ENCODE results near the gene PCSK5.

The PCSK5 gene

DNA sequence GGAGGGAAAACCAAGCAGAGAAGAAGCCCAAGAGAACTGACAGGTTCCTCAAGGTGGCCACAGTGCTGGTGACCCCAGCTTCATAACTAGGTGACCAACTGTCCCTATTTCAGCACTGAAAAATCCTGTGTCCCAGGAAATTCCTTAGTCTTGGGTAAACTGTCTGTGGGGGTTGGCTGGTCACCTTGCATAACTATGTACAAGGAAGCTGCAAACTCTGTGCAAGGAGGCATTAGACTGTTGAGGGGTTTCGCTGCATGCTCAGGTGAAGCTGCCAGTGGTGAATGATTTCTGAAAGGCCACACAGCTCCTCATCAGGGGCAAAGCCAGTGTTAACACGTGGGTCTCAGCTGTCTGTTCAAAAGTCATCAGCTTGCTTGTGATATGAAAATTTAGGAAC lies 36.9 kb downstream of the PCSK5 start:
- no peak for DNase-seq

DNA sequence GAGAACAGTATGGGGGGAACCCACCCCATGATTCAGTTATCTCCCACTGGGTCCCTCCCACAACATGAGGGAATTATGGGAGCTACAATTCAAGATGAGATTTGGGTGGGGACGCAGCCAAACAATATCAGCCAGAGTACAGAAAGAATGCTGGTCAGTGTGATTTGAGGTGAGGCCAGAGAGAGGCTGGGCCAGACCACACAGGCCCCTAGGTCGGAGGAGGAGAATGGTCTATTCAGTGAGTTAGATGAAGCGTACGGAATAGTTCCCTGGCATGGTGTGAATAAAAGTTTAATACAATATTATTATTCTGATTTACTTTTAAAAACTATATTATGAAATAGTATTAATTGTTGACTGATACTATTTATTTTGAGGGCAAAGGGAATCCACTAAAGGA lies 39.7 kb downstream of the PCSK5 start:
- DNase-seq, result no peak

DNA sequence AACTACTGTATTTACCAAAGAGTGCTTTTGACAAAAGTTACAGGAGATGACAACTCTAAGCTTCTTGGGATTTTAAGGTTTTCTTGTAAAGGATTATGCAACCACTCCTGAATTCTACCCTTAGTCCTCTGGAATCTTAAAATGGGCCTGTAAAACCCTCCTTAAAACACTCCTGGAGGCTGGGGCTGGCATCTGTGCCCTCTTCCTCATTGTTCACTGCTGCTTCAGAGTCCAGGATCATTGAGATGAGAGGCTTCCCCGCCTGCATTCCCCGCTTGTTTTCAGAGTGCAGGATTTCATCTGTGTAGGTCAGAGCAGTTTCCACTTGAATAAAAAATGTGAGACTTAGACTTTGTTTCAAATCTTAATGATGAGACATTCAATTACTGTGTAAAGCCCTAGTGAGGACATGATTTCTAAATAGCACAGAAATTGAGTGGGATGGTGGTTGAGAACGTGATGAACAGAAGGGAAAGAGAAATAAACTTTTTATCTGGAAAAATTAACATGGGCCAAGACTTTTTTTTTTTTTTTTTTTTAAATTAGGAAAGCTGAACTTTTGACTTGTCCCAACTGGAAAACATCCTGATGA lies 40.4 kb downstream of the PCSK5 start:
- peak; percentile 13 for DNase-seq

DNA sequence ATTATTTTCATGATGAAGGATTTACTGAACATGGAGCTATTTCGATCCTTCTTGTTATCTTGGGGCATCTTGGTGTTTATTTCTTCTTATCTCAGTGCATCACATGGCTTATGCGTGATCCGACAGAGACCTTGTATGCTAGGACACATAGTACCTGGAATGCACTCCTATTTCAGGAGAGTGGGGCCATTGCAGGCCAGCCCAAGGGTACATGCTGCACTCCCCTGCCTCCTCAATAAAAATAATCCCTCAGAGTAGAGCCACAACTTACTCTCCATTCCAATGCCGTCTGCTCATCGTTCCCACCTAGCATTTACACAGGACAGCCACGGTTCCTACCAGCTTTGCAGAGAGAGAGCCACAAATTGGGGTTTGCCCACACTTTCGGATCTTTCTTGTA lies 43.5 kb downstream of the PCSK5 start:
- no peak for DNase-seq

DNA sequence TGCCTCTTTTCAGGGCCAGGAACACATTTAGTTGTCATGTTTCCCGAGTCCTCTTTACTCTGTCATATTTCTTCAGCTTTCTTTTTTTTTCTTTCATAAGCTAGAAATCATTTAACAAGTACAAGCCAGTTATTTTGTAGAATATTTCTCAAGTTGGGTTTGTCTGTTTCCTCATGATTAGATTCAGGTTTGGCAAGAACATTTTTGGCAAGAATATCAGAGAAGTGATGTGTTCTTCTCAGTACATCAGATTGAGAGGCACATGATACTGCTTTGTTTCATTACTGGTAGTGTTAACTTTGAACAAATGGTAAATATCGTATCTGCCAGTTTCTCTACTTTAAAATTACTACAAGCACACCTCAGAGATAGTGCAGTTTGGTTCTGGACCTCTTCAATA lies 45.1 kb downstream of the PCSK5 start:
- DNase-seq, result no peak

DNA sequence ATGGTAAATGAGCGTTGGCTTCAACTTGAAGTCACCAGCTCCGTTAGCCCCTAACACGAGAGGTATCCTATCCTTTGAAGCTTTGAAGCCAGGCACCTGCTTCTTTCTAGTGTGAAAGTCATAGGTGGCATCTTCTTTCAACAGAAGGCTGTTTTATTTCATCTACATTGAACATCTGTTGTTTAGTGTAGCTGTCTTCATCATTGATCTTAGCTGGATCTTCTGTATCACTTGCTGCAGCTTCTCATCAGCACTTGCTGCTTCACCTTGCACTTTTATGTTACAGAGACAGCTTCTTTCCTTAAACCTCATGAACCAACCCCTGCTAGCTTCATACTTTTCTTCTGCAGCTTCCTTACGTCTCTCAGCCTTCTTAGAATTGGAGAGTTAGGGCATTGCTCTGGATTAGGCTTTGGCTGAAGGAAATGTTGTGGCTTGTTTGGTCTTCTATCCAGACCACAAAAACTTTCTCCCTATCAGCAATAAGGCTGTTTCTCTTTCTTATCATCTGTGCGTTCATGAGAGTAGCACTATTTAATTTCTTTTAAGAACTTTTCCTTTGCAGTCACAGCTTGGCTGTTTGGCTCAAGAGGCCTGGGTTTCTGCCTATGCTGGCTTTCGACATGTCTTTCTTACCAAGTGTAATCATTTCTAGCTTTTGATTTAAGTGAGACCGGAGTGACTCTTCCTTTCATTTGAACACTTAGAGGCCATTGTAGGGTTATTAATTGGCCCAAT lies 47.2 kb downstream of the PCSK5 start:
- no peak for DNase-seq

DNA sequence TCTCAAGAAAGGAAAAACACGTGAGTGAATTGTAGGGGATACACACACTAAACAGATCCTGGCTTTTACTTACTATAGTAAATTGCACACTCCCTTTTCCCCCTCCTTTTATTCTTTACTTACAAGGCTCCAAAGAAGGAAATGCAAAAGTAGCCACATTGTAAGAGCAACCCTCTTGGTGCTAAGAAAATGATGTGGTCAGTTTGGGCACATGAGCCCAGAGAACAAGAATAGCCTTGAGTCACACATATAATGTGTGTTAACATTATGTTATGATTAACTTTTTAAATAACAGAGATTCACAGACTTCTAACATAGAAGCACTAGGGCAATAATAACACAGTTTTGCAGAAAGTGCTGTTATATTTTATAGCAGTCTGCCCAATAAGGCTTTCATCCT lies 48.5 kb downstream of the PCSK5 start:
- no peak for DNase-seq

DNA sequence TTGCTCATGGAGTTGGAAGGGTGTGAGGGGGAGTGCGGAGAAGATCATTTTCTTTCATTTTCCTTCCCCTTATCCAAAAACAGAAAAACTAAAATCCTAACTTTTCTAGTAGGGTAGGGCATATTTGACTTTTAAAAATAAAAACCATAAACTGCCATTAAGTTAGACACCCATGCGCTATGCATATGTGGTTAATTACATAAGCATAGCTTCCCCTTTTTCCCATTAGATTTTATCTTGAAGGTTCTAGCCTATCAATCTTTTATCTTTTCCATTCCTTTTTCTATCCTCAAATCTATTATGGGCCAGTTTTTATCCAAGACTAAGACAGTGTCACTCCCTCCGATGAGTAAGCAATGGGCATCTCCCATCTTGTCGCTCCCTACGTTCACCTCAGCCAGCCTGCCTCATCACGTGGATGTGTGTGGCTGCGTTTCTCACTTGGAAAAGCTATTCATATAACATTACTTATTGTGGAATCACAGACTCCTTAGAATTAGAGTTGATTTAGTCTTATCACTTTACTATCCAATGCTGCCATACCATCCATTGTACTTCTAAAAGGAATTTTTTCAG lies 49.2 kb downstream of the PCSK5 start:
- DNase-seq, result no peak

DNA sequence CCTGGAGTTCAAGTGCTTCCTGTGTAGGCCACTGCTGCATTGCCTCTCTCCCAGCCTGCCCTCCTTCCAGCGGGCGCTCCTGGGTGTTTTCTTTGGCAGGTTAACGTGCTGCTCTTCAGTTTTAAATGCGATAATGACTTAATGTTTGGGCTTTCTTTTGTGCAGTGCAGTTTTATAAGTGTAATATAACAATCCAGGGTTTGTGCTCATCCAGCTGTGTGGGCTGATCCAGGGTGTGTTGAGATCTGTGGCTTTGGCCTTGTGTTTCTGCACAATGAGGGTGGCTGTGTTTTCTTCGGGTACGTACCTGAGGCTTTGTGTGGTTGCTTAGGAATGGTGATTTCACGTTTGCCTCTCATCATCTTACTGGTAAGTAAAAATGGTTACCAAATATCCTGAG lies 50.6 kb downstream of the PCSK5 start:
- no peak for DNase-seq

DNA sequence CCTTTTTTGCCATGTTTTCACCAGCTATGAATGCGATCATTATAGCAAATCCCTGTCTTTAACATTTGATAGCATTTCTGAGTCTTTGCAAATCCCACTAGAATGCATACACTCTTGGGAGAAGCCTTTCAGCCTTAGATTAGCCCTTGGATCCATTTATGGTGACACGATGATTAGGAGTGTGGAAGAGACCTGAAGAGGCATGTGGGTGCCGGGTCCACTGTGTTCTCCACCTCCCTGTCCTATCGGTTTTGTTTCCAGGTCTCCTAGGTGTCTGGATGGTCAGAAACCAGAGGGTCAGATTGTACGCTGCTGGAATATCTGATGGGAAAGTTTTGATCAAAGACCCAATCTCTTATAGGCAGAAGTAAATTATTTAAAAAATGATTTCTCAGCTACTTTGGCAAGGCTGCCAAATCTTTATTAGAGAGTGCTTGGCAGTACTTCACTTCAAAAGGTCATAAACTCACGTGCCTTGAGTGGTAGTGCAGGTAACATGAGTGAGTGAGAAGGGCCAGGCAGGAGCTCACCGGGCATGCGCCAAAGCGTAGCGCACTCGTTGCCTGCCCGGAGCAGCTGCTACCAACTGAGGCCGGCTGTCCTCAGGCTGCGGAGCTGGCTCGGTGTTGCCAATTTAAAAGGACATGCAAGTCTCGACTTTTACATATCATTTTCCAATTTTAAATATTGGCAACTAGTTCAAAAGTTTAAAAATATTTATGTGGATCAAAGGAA lies 51.3 kb downstream of the PCSK5 start:
- no peak for DNase-seq

DNA sequence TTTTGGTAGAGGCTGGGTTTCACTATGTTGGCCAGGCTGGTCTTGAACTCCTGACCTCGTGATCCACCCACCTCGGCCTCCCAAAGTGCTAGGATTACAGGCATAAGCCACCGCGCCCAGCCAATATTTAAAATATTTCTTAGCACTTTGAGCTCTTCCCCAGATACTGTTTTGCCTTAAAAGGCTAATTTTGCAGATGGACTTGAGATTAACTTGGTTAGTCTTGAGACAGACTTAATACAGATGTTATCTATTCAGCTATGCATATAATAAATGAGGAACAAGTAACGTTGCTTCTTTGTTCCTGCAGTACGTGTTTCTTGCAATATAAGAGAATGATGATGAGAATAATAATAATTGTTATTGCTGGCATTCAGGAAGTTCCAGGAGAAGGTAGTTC lies 56.3 kb downstream of the PCSK5 start:
- no peak for DNase-seq

DNA sequence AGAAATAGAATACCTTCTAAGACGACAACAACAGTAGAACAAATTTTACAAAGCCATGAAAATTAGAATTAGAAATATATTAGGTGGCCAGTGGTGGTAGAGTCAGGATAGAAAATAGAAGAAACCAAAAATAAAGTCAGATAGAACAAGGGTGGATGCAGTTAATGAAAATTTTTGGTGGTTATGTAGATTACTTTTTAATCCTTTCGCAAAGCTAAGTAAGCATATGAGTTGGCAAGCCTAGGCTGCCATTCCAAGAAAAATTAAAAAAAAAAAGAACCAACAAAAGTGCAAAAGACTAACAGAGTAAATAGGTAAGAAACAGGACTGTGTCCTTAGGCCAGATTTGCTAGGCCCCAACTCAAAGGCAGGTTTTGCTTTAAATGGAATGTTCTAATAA lies 56.8 kb downstream of the PCSK5 start:
- no peak for DNase-seq

DNA sequence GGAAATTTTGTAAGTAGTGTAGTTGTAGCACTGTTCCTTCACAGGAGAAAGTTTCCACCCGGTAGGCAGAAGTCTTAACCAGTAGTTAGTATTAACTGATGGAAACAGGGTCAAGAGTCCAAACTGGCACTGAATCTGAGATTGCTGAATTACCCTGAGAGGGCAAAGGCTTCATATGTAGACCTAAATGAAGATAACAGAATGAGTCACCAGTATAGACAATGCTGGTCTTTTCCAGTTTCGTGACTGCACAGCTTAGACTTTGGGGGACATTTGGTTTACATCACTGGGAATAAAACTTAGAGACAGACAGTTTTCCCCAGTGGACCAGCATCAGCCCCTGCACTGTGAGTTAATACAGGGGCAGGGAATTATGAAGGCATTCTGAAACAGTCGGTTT lies 60.5 kb downstream of the PCSK5 start:
- DNase-seq, result no peak

DNA sequence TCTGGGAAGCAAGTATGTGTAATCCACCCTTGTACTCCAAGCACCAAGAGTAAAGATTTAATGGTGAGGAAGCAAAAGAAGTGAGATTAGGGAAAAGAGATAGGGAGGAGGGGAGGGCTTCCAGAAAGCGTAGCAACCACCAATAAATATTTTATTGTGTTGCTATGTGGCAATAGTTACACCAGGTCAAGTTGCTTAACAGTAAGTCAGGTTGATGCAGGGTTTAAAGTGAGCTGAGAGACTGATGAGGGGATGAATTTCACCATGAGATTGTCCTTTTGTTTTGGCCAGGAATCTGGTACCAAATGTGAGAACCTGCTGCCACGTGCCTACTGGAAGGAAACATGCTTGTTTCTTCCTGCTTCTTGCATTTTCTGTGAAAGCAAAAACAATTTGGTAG lies 62.7 kb downstream of the PCSK5 start:
- no peak for DNase-seq

DNA sequence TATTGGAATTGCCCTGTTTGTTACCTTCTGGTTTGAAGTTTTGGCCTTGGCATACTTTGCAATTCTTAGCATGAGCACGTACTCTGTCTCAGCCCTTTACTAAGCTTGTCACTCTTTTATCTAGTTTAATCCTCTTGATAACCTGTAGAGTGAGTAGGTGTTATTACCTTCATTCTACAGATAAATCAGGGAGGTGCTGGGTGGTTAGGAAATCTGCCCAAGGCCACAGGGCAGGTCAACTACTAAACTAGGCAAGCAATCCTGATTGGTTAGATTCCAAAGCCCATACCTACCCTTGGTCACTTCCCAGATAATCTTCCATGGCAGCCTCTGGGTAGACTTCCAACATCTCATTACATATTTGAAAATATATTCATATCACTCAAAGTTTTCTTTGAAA lies 65.7 kb downstream of the PCSK5 start:
- DNase-seq, result no peak

DNA sequence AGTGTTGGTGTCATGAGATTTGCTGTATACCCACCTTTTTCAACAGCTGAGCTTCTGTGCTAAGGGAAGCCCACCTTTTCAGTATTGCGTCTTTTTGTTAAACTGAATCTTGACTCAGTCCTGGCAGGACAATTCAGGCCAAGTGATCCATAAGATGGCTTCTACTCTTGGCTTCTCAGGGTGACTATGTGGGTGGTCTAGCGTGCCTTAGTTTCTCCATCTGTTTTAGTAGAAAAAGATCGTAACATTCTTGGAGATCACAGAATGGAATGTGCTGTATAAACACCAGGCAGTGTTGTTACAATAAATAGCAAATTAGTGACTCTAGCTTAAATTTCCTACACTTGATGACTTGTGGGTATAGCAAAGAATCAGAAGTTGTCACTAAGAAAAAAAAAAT lies 66.6 kb downstream of the PCSK5 start:
- no peak for DNase-seq

DNA sequence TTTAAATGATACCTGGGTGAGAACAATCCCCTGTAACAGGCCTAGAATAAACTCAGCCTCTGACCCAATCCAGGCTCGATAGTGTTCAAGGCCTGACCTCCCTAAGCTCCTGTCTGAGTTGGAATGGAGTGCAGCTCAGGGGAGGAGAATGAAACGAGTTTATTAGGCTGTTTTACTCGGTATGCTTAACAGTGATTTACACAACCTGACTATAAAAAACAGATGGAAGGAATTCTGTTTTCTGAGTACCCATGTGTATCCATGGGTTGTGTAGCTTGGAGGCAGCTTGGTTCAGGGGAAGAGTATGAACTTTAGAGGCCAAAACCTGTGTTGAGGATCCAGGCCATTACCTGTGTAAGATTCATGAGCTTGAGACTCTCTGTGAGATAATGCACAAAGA lies 67.8 kb downstream of the PCSK5 start:
- DNase-seq, result no peak

DNA sequence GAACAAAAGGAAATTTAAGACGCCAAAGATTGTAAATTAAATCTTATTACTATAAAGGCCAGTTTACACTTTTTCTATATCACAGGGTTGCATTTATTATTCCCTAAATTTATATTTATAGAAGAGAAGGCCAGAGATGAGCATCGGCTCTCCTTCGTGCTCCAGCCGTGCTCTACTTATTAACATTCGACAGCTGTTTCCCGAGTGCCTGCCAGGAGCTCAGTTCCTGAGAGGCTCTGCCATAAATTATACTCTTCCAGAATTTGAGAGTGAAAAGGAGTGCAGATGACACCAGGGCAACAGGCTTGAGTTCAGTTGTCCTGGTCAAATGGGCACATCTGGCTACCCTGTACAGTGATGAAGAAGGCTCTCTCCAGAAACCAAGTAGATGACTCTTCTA lies 70.1 kb downstream of the PCSK5 start:
- DNase-seq, result peak; percentile 89

DNA sequence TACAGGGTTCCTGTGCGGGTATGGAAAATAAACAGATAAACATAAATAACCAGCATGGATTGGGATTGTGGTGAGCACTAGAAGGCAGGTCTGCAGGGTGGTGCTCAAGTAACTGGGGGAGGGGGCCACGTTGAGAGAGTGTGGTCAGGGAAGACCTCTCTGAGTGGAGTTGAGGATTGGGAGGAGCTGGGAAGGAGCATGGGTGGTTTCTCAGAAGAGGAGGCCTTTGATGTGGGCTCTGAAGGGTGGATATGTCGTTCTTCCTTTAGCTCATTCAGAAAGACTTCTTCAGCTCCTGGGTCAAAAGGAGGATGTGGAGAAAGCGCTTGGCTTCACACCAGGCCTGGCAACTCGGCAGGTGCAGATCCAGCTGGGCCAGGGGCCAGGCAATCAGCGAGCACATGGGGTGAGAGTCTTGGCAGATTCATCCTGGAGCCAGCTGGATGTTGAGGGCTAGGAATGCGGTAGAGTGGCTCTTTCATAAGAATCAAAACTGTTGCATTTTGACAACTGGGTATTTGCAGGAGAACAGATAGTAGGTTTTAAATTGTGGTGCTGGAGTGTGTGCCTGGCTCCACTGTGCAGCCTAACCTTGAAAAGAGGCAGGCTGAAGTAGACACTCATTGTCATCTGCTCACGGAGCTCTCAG lies 71.7 kb downstream of the PCSK5 start:
- peak; percentile 69 for DNase-seq

DNA sequence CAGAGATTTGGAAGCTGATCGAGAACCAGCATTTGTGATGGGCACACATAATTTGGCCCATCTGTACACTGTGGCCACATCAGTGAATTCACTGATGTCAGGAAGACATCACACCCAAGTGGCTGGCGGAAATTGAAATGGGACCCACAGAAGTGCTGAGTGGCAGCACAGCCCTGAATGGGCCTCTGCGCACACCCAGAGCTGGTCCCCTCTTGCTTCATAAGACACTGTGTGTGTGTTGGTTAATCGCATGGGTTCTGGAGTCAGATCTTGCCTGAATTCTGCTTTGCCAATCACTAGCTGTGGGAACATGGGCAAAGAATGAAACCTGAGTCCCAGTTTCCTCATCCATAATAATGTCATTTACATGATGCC lies 72.2 kb downstream of the PCSK5 start:
- DNase-seq, result no peak

DNA sequence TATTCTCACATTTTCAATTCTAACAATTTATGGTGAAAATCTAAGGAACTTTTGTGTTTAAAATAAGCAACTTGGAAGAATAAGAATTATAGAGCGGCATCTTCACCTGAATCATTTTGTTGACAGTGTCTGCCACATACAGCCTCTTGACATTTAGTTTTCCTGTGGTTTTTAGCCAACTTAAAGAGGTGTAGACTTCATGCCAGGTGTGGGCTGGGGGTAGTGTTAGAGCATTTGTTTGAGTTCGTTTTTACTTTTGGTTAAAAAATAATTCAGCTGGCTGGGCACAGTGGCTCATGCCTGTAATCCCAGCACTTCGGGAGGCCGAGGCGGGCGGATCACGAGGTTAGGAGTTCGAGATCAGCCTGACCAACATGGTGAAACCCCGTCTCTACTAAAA lies 72.8 kb downstream of the PCSK5 start:
- peak; percentile 28 for DNase-seq

DNA sequence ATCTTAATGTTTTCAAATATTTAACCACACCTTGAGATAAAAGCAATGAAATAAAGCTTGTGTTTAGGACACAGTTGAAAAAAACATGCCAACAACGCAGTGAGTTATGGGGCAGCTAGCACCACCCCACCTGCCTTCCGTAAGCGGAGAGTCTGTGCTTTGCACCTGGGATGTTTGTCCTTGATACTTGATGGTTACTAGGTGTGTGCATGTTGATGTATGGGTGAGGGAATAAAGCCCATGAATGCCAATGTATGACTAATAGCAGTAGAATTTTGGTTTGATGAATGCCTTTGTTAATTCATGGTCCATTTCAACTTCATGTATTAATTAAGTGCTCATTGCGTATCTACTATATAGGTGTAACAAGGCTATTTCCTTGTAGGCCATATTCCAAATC lies 74.0 kb downstream of the PCSK5 start:
- DNase-seq, result peak; percentile 73

DNA sequence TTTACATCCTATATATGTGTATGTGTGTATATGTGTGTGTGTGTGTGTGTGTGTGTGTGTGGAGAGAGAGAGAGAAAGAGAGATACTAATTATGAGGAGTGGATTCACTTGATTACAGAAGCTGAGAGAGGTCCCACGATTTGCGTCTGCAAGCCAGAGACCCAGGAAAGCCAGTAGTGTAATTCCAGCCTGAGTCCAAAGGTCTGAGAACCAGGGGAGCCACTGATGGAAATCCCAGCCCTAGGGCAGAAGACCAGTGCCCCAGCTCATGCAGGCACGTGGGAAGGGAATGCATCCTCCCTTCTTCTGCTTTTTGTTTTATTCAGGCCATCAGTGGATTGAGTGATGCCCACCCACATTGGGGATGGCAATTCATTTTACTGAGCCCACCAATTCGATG lies 74.8 kb downstream of the PCSK5 start:
- no peak for DNase-seq

DNA sequence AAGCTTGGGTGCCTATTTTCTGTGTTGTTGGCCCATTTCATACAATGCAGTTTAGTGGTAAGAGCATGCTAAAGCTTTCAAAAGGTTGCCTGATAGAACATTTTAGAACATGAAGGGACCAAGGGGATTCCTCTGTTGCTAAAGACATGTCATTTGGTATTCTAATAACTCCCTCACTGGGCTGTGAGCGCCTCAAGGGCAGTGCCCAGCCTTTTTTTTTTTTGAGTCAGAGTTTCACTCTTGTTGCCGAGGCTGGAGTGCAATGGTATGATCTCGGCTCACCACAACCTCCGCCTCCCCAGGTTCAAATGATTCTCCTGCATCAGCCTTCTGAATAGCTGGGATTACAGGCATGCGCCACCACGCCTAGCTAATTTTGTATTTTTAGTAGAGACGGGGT lies 77.1 kb downstream of the PCSK5 start:
- no peak for DNase-seq

Measured in NCI-H510A treated with DMSO at 0.1 percent for 48 hours (cell line).